ENCODE results near the gene TAMALIN.

Gene TAMALIN

GRCh38 chr12:51984657-51985056 lies 22.1 kb upstream of the TAMALIN start:
- DNase-seq (ENCODE audit: low read depth) = no peak

DNA sequence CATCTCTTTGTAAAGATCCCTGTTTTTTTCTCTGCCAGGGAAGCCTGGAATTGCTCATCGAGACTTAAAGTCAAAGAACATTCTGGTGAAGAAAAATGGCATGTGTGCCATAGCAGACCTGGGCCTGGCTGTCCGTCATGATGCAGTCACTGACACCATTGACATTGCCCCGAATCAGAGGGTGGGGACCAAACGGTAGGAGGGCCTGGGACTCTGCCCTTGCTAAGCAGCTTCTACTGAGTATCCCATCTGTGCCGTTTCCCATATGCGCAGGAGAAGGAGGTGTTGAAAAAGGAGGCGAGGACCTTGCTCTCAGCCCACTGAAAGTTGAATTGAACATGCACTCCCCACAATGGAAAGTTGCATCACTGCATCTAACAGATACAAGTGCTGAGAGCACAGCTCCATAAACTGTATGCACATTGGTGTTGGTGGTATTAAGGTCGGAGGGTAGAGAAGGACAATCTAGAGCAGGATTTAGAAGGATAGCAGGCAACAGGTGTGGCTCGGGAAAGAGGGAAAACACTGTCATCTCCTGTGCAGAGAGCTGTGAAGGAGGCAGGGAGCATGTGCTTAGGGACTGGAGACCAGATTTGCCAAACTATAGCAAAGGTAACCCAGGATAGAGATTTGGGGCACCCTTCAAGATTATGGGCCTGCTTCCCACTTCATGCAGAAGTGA lies 21.5 kb upstream of the TAMALIN start:
- DNase-seq (ENCODE audit: low read depth) = no peak

- no peak for DNase-seq (ENCODE audit: low read depth)
Observed at GRCh38 chr12:51986834-51987233, 19.9 kb upstream of the TAMALIN start.

- DNase-seq (ENCODE audit: low read depth) = no peak
Observed at GRCh38 chr12:51992246-51992645, 14.5 kb upstream of the TAMALIN start.

DNA sequence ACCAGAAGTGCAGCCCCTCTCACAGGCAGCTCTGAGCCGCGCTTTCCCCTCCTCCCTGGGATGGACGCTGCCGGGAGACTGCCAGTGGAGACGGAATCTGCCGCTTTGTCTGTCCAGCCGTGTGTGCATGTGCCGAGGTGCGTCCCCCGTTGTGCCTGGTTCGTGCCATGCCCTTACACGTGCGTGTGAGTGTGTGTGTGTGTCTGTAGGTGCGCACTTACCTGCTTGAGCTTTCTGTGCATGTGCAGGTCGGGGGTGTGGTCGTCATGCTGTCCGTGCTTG lies 12.3 kb upstream of the TAMALIN start:
- no peak for DNase-seq (ENCODE audit: low read depth)

GRCh38 chr12:51994959-51995358 lies 11.8 kb upstream of the TAMALIN start:
- no peak for DNase-seq (ENCODE audit: low read depth)

- no peak for DNase-seq (ENCODE audit: low read depth)
Observed at GRCh38 chr12:51997136-51997535, 9.6 kb upstream of the TAMALIN start.

GRCh38 chr12:52003016-52003550 lies 3.7 kb upstream of the TAMALIN start:
- no peak for DNase-seq (ENCODE audit: low read depth)

- no peak for DNase-seq (ENCODE audit: low read depth)
Observed at GRCh38 chr12:52003591-52003990, 3.2 kb upstream of the TAMALIN start.

DNA sequence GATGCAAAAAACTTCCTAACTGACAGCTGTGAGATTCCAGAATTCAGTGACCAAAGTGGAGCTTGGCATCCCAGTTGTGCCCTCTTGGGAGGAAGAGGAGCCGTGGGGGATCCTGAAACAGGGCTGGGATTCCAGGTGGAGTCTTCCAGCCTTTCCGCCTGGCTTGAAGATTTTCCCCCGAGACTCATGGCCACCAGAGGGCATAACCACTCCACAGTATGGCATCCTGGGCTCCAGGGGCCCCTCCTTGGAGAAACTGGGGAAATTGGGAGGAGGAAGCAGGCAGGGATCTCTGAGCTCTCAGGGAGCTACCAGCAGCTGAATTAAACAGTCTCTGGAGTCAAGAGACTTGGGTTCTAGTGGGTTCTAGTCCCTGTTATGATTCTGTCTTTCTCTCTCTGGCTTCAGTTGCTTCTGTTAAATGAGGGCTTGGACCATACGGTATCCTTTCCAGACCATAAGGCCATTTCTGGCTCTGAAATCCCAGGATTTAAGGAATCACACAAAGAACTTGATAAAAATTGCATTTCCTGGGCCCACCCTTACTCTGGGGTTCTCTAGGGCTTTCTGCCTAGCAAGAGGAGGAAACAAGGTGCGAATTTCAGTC lies 2.6 kb upstream of the TAMALIN start:
- DNase-seq (ENCODE audit: low read depth) = no peak

DNA sequence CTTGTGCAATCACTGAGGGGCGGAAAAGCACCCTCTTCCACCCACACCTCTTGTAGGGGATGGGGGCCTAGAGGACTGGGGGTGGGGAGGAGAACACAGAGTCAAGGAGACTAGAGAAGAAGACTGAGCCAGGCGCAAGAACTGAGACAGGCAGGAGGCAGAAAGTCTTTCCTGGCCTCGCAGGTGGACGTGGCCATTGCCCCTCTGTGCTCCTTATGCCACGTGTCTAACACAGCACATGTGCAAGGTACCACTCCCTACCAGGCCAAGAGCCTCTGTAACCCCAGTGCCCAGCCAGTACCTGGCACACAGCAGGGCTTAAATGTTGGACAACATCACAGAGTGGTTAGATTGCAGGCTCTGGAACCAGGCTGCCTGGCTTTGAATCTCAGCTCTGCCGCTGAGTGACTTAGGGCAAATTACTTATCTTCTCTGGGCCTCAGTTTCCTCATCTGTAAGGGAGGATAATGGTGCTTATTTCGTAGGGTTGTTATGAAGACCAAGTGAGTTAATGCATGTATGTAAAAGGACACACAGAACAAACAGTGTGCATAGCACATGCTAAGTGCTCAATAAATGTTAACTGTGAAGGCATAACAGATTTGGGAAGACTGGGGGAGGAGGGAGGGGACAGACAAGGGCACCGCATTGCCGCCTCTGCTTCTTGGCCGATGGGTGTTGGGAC lies 1.4 kb upstream of the TAMALIN start:
- no peak for DNase-seq (ENCODE audit: low read depth)

DNA sequence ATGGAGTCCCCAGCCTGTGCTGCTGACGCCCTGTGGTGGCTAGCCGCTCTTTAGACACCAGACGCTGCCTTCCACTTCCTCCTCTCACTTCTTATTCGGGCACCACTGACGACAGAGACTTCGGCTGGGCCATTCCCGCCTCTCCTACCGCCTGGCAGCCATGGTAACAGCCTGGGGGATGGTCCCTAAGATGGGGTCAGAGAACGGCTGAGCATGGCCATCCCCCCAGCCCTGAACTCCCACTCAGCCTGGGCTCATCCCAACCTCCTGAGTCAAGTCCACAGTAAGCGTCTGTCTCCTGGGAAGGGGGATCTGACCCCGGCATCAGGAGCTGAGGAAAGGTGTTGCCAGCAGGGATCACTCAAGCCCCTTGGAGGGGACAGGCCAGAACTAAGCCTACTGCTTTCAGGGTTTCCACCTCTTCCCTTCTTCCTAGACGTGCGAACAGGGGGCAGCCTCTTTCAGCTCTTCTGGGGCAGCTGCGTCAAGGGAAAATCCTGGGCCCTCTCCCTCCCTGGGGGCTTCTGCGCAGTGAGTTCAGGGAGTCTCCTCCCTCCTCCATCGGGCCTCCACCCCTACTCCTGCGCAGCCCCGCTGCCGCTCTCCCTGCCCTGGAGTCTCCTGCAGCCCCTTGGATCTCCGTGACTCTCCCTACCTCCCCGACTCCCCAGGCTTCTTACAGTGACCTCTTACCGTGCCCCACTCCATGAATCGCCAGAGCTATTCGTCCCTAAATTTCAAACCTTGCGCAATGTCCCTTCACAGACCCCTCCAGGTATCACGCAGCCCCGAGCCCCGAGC lies 643 bp upstream of the TAMALIN start:
- DNase-seq (ENCODE audit: low read depth) = no peak

GRCh38 chr12:52007158-52007921 lies 594 bp downstream of the TAMALIN start:
- DNase-seq (ENCODE audit: low read depth) = peak; percentile 41

DNA sequence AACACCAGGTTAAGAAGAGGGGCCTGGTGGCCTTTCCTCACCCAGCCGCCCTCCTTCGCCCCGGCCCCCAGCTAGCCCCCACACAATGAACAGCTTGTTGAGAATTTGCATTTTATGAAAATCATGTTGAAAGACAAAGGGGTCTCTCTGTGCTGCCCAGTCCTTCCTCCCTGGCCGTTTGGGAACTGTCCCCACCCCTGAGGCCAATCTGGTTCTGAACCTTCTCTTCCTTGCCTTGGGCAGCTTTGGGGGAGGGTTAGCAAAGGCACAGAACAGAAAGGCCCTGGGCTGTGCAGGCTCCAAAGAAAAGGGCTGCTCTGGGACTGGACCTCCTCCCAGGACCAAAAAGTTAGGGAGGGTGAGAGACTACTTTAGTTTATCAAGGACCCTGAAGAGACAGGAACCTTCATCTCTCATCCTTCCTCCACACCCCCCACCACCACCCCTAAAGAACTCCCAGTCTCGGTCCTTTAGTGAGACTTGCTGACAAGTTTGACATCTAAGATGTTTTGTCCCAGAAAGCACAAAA lies 1.3 kb downstream of the TAMALIN start:
- DNase-seq (ENCODE audit: low read depth) = no peak

DNA sequence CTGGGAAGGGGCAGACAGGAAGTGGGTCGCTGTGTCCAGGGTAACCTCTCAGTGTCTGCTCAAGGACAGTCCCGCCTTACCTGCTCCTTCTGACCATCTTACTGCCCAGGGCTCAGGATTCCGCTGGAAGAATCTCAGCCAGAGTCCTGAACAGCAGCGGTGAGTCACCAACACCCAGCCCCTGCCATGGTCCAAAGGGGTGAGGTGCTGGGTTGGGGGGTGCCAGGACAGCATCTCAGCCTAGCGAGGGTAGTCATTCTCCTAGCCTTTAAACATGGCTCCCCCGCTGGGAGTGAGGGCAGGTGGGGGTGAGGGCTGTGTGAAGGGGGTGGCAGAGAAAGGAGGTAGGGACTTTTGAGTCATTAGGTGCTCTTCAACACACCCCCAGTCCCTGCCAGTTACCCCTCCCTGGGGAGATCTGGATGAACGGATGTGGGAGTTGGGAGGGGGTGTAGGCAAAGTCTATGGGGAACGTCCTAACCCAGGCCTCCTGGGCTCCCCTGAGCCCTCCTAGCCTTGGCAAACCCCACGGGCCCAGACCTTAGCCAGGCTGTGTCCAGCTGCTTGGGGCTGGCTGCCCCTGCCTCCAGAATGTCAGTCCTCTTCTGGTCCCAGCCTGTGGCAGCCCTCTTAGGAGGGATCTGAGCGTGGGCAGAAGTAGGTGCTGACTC lies 2.5 kb downstream of the TAMALIN start:
- DNase-seq (ENCODE audit: low read depth) = no peak

- no peak for DNase-seq (ENCODE audit: low read depth)
Observed at GRCh38 chr12:52010152-52010622, 3.4 kb downstream of the TAMALIN start.

GRCh38 chr12:52010692-52011601 lies 4.2 kb downstream of the TAMALIN start:
- DNase-seq (ENCODE audit: low read depth) = no peak

GRCh38 chr12:52011602-52012214 lies 5.0 kb downstream of the TAMALIN start:
- no peak for DNase-seq (ENCODE audit: low read depth)

- no peak for DNase-seq (ENCODE audit: low read depth)
Observed at GRCh38 chr12:52013626-52014310, 7.0 kb downstream of the TAMALIN start.

Measured in T follicular helper cell (primary cell).